Esophagus mucosa (tissue), 1 donor: ENCODE results near the gene BCAR3. TPM values are rescaled to one million over a fixed set of nuclear protein-coding genes. Genes with fewer than 3 reads are reported as not detected.
A peak's percentile ranks its signal among the peaks of the same experiment; 100 is the strongest.

ENCODE experiments used
- ATAC-seq: fragments of 200-7000 bp; cut with Tn5 transposase; one replicate; pipeline ENCODE4 v1.9.1; 2020
- total RNA-seq: library from RNA; stranded (reverse); gene quantifications from one replicate; pipeline ENCODE4 v1.2.4, GENCODE V29; 2023
- donor health status: DM: yes; HTN: yes; CAD: no.

Gene BCAR3
- total RNA-seq = 5.7 TPM

DNA sequence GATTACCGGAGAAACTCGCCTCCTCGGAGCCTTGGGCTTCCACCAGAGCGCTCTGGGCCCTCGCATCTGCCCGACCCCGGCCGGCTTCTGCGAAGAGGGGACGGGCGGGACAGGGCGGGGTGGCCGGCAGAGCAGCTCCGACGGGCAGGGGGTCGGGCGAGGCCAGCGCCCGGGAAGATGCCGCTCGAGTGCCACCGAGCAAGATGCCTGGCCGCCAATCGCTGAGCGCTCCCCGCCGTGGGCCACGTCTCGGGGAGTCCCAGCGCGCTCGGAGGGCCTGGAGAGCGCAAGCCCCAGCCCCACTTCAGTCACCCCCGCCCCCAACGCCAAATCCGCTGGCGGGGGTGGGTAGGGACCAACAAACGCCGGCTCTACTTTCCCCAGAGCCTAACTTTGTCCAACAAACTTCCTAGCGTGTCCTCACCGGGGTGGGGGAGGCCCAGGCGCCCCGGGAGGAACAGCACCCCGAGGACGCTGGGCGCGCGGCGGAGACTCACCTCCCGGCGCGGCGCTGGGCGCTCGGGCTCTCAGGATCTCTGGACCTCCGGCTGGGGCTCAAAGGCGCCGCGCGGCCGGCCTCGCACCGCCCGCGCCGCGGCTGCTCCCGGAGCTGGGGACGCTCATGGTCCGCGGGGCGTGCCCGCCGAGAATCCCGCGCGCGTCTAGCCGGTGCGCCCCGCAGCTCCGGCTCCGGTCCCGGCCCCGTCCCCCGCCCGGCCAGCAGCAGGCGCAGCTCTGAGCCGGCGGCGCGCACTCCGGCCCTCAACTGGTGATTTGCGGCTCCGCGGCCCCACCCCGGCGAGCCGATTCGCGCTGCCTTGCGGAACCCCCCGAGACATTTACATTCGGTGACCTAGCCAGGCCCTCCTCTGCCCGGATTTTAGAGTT lies at the start of gene BCAR3:
Gene BCAR3 (minus strand): TSS at position 737 of the 888 bp plus-strand sequence. CDS start 6,907 bp downstream, outside the sequence.
- peak; percentile 73 for ATAC-seq

DNA sequence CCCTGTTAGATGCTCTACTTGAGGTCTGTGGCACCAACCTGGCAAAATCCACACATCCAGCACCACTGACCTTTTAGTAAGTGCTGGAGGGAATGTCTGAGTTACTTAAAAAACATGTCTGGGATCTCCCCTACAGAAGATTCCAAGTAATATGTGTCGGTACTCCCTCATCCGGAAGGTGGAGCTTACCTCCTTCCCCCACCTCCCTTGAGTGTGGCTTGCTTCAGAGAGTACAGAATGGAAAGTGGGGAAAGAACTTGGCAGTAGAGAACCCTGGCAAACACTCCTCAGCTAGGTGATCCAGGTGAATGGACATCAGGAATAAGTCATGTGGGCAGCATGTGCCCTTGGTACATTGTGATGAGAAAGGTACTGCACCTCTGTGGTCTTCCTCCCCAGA lies 49.0 kb upstream of the BCAR3 start:
- no peak for ATAC-seq

DNA sequence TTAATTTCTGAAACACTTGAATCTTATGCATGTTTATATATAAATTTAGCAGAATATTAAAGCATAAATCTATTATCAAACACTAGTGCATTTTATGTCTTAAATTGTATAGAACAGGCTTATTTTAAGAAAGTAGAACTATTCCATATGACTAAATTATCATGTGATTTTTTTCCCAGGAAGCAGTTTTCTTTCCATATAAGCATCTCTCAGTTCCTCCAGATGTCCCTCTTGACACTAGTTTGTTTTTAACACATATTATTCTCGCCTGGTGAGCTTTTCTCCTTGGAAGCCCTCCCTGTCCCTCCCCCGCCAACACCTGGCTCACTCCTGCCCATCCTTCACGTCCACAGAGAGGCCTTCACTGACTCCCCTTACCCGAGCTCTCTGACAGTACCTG lies 48.3 kb upstream of the BCAR3 start:
- no peak for ATAC-seq

DNA sequence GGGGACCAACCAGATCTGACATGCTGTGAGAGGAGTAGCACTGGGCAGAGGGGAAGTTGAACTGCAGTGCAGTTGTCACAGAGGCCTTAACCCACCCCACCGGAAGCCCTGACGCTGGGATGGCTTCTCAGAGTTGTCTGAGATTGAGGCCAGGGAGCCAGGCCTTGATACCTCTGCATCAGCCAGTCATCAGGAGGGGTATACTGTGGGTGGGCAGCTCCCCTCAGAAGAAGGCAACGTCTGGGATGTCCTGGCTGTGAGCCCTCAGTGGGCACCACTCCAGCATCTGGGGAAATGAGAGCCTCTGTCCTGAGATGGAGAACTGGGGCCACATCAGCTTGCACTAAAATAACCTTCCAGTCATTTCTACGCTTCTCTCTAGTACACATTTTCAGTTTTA lies 47.9 kb upstream of the BCAR3 start:
- no peak for ATAC-seq

DNA sequence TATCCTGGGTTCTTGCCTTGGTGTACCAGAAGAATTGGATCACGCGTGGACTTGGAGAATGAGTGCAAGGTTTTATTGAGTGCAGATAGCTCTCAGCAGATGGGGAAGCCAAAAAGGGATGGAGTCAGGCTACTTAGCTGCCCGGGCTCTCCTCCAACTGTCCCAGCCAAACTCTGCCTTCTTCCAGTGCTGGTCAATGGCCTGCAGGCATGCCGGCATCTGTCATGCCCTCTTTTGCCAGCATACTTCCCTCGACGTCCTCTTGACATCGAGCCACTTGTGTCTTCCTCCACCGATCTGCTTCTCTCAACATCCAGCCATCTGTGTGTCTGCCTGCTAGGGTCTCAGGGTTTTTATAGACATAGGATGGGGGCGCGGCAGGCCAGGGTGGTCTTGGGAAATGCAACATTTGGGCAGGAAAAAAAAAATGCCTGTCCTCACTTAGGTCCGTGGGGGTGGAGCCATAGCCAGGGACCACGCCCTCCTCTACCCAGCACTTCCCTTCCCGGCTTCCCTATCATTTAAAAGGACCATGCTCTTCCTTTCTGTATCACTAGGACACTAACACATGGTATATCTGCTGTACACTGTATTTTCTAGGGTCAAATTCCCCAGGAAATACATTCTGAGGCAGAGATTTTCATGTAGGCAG lies 47.0 kb upstream of the BCAR3 start:
- no peak for ATAC-seq

DNA sequence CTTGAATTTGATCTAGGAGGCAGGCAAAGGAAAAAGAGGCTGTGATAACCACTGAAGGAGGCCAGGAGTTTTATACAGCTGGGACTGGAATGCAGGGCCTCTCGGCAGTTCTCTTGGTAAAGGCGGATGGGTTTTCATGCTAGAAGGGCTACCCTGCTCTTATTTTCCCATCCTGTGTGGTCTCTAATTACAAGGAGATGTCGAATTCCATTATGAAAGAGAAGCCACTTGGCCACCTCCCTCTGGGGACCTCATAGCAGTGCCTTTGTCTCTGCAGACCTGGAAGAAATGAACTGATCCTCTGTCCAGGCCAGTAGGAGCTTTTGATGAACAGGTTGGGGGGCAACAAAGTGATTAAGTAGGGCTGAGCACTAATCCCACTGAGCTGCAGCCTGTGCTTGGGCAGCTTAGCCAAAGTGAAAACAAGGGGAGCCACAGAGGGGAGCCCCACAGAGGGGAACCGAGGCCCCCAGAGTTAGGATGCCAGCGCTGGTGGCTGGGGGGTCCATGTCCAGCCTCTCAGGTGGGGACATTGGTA lies 42.2 kb upstream of the BCAR3 start:
- no peak for ATAC-seq

DNA sequence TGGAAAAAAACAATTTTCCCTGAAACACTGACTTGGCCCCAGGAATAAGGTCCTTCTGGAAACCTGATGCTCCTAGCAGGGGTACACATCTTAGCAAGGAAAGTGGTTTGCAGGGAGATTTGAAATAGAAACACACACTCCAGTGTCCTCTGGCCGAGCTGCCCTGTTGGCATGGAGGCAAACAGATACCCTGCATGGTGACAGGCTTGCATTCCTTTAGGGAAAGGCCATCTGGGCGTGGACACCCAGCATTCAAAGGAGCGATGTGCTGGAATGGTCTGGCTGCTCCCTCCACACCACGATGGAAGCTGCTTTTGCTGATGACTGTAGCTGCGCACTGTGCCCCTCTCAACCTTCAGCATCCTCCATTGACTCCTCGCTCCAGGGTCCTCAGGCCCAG lies 41.5 kb upstream of the BCAR3 start:
- no peak for ATAC-seq

DNA sequence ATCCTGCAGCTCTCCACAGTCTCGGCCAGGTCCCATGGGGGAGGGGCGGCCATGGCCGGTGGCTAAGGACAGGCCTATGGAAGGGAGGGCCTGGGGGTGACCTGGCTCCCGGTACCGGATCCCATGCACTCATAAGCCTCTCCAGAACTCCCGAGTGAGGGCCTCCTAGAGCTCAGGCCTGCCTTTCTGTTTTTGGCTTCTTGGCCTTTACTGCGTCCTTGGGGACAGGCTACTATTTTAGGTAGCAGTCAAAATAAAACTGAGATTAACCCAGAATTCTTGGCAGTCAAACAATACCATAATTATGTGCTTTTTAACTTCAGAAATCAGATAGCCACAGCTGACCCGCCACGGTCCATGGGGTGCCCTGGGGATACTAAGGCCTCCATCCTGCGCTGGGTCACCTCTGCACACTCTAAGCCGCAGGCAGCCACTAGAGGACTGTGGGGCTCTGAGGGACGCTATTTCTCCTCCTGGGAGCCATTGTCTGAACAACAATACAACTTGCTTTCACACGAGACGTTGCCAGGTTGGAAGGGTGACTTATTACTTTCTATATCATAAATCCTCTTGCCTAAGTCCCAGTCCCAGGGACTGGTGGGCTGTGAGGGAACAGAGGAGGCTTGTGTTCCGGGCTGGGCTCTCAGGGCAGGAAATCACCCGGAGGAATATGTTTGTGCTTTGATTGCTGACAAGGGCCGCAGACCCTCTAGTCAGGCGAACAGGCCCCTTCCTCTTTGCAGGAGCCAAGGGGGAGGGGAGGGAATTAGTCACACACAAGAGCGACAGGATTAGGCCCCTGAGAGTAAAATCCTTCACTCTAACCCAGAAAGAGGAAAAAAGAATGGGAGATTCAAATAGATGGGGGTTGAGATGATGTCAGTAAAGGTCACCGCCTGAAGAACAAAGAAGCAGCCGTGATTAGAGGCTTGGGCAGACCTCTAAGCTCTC lies 40.7 kb upstream of the BCAR3 start:
- ATAC-seq = no peak

DNA sequence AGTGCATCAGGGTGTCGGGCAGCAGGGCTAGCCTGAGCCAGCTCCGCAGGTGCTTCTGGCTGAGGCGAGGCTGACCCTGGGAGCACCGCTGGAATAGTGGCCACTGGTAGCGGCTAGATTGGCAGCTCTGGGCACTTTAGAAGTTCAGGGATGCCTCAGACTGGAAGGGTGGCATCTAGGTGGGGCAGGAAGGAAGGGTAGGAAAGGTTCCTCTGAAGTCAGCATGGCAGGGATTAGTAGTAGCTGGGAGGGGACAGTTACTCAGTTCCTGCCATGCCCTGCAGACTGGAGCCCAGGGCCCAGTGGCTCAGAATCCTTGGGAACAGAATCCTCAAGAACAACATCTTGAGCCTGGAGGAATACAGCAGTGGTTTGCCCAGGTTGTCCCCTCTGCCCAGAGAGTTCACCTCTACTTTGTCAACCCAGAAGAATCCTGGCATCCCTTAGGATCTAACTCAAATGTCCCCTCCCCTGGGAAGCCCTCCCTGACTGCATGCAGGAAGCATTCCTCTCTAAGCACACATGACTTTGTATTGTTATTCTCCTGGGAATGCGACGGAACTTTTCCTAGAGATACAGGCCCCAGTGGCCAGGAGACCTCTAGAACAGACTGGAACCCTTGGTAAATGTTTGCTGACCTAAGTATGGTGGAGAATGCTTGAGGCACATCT lies 39.5 kb upstream of the BCAR3 start:
- ATAC-seq = peak; percentile 78

DNA sequence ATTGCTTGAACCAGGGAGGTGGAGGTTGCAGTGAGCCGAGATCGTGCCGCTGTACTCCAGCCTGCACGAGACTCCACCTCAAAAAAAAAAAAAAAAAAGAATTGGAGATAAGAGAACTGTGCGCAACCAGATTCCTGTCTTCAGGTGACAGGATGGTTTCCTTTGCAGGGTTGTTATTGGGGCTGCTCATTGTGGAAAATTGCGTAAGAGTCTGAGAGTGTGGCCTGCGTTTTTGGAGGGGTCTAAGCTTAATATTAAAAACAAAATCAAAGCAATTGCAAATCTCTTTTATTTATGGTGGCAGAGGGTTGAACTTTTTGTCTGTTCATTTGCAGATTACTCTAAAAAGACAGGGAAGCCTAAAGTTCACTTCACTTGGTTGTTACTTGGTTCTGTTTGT lies 36.0 kb upstream of the BCAR3 start:
- no peak for ATAC-seq

DNA sequence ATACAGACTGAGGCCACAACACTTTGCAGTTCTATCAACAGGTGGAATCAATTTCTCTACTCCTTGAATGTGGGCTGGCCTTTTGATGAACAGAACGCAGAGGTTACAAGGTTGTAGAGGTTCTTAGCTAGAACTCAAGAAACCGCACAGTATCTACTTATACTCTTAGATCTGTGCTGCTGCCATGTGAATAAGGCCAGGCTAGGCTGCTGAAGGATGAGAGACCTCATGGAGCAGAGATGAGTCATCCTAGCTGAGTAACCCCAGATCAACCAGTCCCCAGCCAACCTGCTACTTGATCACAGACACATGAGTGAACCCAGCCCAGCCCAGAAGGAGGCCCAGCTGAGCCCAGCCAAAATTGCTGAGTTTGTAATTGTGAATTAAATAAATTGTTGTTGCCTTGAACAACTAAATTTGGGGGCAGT lies 35.3 kb upstream of the BCAR3 start:
- peak; percentile 86 for ATAC-seq

DNA sequence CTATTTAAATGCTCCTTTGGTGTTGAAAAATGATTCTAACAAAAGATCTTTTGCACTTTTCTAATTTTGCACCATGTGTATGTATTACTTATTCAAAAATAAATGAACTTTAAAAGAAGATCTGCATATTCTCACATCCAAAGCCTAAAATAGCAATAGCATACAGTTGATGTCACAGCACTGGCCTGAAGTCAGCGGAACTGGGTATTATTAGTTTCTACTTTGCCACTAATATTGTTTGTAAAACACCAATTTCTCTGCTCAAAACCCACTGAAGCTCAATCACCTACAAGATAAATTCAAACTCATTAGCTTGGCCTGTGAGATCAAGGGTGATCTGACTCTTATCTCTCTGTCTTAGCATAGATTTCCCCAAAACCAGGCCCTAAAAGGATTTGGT lies 34.5 kb upstream of the BCAR3 start:
- no peak for ATAC-seq

DNA sequence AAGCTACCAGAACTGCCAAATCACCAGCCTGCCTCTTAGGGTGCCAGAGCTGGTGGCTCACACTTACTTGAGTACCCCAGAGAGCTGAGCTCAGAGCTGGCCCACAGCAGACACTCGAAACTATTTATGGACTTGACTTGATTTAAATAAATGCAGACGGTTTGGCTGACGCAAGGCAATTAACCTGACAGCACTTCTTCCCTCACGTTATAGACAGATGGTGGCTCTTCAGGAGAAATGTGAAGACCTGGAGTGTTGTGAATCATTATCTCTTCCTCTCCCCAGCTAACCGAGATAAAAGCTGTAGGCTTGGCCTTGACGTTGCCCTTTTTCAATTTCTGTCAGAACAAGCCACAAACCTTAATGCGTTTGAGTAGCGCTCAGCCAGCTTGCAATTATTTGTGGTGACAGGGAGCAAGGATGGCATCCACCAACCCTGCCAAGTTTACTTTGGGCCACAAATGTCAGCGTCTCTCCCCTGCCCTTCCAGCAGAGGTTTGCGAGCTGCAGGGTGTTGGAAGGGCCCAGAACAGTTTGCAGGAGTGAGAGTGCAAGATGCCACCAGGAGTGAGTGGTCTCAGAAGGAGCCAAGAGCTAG lies 34.0 kb upstream of the BCAR3 start:
- no peak for ATAC-seq

DNA sequence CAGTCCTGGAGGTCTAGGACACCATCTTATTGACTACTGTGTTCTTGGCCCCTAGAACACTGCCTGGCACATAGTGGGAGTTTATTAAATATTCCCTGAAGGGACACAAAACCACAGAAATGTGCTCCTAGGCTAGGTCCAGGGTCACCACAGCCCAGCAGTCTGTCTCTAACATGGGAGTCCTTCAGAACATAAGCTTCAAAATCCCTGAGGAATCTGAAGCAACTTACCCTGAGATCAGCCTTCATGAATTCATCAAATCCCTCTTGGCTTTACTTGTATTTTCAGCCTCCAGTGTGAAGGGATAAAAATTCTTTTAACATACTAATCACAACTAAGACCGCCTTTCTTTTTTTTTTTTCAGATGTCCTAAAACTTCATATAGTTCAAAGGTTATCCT lies 32.7 kb upstream of the BCAR3 start:
- ATAC-seq = no peak

DNA sequence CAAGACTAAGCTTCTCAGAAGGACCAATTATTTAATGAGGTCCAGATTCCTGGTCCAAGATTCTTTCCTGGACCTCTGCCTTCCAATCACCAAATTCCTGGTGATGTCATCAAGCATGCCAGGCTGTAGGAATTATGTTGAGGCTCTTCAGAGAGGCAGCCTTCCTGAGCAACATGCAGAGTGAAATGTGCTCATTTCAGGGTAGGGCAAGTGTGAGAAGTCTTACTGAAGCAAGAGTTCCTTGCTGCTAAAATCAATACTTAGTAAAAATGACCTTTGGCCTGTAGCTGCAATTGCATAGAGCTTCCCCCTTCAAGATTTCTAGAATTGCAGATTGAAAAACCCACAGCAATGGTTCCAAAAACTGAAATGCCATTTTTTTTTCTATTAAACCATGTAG lies 31.7 kb upstream of the BCAR3 start:
- ATAC-seq = no peak

DNA sequence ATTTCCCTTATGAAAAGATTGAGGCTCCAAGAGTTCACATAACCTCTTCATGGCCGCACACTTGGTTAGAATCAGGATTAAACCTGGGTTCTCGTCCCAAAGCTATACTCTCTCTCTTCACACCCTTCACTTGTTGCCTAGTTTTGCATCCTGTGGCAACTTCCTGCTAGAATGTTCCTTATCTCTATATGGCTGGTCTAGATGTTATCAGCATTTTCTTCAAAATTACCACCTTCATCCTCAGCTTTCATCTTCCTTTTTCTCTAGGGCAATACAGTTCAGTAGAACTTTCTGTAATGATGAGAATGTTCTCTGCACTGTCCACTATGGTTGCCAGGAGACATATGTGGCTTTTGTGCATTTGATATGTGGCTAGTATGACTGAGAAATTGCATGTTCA lies 31.1 kb upstream of the BCAR3 start:
- no peak for ATAC-seq

DNA sequence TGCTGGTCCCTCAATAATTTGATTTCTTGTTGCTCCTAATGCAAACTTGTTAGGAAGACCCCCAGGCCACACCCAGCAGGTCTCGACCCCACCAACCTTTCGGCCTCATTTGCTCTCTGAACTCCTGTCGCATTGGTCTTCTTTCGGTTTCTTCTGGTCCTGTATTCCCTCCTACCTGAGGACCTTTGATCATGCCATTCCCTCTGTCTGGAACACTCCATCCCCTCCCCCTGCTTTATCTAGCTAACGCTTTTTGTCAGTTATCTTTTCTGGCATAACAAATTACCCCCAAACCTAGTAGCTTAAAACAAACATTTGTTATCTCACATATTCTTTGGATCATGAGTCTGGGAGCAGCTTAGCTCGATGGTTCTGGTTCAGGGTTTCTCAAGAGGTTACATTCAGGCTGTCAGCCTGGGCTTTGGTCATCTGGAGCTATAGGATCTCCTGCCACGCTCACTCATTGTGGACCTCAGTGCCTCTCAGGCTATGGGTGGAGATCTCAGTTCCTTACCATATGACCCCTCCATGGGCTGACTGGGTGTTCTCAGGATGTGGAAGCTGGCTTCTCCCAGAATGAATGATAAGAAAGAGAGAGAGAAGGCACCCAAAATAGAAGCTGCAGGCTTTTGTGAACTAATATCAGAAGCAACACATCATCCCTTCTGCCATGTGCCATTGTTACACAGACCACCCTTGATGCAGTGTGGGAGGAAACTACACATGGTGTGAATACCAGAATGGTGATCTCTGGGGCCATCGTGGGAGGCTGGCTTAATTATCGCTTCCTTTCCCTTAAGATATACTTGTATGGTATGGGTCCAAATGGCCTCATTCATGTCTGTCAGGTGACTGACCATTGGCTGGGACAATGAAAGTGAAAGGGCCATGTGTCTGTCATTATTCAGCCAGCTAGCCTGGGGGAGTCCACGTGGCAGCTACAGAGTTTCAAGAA lies 29.1 kb upstream of the BCAR3 start:
- ATAC-seq = no peak

DNA sequence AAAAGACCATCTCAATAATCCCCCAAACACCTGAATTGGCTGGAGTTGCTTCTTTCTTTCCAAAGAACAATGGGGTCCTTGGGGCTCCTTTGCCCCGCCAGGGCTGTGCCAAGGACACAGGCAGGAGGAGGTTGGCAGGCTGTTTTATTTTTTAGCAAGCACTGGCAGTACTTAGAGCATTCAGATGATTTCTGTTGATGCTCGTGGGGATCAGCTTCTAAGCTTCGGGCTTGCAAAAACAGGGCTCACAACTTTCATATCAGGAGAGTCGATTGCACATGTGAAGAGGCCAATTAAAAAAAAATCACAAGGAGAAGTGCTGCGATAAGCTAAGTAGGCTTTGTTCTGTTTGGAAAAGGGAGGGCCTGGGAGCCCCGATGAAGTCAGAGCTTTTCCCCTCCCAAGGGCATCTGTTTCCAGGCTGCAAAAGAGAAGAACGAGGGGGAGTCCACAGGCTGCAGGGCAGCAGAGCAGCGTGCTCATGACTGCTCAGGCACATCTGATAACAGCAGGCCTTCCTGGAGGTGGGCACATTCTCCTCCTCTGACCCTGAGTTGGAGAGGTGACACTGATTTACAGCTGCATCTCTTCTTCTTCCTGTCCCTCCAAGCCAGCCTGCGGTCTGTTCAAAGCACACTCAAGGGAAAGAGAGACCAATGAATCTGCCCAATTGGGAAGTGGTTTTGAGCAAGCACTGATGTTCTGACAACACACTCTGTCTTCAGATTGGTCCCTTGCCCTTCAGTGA lies 27.3 kb upstream of the BCAR3 start:
- no peak for ATAC-seq

DNA sequence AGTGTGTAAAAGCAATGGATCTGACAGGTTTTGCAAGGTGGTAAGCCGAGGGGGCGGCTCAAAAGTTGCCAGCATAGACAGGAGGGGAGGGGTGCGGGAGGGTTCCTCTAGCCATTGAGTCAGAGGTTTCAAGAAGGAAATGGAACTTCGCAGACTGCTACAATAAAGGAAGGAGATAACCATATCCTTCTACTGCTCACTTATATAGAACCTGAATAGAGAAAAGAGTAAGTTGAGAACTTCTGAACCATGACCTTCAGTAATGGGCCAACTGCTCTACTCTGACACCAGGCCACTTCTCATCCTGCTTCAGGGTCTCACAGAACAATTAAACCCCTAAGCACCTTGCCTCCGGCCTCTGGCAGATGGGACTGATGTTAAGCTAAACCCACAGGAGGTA lies 26.3 kb upstream of the BCAR3 start:
- ATAC-seq = peak; percentile 50
